Measurements from ENCODE around the gene PYGB.
"Not testable (repeated sequence)": the region's sequence is repeated elsewhere in the genome, so short reads cannot be mapped to it uniquely, and the experiment has no call there.

PYGB gene

DNA sequence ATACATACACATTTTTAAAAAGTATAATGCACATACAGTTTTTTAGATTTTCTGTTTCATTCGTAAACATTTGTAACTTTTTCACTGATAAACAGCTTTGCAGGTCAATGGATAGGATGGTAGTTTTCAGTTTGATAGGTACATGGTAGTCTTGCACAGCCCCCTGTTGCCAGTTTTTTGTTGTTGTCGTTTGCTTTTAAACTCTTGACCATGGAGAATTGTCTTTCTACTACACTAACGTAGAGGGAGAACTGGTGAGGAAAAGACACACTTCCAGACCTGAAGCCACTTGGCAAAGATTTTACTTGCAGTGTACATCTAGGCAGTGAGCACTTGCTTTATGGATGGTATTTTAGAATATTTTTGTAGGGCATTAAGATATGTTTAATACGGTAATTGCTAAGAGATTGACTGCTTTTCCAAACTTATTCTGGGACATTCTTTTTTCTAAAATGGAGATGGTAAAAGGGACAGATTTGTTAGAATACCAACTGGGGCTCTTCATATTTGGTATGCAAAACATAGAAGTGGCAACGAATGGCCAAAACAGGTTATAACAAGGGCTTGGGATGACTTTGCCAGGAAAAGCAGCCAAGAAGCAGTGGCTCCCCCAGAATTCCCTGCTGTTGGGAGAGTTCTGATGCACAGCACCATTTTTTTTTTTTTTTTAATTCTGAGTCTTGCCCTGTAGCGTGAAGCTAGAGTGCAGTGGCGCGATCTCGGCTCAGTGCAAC lies 1.5 kb downstream of the PYGB start:
- no peak for DNase-seq (ENCODE audit: low read depth)

- DNase-seq (ENCODE audit: low read depth): no peak
Measured at GRCh38 chr20:25250508-25250907, 2.6 kb downstream of the PYGB start.

DNA sequence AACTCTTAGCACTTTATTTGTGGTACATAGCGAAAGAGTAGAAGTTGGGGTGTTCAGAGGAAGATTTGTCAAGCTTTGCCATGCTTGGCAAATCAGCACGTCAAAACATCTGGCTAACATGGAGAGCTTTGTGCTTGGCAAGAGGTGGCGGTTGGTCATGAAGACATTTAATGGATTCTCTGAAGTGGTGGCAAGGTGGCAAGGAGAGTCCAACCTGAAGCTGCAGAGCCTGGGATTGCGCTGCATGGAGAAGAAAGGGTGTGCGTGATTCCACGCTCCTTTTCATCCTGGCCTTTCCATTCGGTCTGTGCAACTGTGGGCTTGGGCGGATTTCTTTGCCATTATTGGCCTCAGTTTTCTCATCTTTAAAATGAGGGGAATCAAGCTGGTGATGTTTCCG lies 3.1 kb downstream of the PYGB start:
- no peak for DNase-seq (ENCODE audit: low read depth)

DNA sequence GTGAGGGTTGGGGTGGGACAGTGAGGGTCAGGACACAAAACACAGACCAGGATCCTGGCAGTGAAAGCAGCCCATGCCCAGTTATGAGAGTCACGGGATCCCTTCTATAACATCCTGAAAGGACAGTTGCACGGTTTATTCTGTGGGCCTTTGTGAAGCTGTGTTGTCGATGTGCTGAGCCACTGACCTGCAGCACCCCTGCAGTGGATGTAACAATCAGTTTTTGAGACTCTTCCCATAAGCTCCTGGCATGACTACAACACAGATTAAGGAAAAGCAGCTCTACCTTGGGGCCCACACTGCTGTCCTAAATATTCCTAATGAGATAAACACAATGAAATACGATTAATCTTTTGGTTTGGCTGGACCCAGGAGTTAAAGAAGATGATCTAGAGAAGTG lies 3.7 kb downstream of the PYGB start:
- DNase-seq (ENCODE audit: low read depth): no peak

GRCh38 chr20:25252230-25252651 lies 4.4 kb downstream of the PYGB start:
- DNase-seq (ENCODE audit: low read depth): no peak

- no peak for DNase-seq (ENCODE audit: low read depth)
Measured at GRCh38 chr20:25252686-25253421, 5.0 kb downstream of the PYGB start.

- DNase-seq (ENCODE audit: low read depth): no peak
Measured at GRCh38 chr20:25253606-25254275, 5.9 kb downstream of the PYGB start.

DNA sequence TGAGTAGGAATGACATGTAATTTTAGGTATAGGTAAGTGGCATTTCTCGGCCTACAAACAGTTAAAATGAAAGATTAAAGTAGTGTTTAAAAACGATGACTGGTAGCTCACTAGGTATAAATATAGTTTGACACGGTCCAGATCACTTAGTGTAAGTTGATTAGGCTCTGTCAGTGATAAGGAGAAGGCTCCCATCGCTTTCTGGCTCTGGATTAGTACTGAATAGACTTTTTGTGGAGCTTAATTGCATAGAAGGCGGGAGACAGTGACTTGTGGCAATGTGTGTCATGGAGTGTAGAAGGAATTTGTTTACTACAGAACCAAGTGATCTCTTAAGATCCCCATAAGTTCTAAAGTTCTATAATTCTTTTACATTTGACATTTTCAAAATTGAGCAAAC lies 6.7 kb downstream of the PYGB start:
- no peak for DNase-seq (ENCODE audit: low read depth)

GRCh38 chr20:25254986-25255680 lies 7.2 kb downstream of the PYGB start:
- no peak for DNase-seq (ENCODE audit: low read depth)

GRCh38 chr20:25256226-25256859 lies 8.5 kb downstream of the PYGB start:
- DNase-seq (ENCODE audit: low read depth): no peak

DNA sequence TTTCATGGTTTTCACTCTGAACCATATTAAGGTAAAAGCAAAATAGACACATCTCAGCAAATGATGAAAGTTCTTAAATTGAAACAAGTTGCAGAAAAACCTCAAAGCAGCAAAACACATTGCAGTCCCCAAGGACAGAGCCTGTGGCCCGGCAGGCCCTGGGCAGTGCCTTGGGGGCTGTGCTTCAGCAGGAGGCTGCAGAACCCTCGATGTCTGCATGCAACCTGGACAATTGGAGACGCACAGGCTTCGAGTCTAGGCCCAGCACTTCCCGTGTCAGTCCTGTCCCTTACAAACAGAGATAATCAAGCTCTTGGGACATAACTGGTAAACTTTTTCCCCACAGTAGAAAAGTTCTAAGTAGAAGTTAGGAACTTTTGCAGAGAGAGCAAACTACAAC lies 9.2 kb downstream of the PYGB start:
- no peak for DNase-seq (ENCODE audit: low read depth)

- DNase-seq (ENCODE audit: low read depth): no peak
Measured at GRCh38 chr20:25257756-25258475, 10.0 kb downstream of the PYGB start.

- no peak for DNase-seq (ENCODE audit: low read depth)
Measured at GRCh38 chr20:25258476-25258805, 10.6 kb downstream of the PYGB start.

DNA sequence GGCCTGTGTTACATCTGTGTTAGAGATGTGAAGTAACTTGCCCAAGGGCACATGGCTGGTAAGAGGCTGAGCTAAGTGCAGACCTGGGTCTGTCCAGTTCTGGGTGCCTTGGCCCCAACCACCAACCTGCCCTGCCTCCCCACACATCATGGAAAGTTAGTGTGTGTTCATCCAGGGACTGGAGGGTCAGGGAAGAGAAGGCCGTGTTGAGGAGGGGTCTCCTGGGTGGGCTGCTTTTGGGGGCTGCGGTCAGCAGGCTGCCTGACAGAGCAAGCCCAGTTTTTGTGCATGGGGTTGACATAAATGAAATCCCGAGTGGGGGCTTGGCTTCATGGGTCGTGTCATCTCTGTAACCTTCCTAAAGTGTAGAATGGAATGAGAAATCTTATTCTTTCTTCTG lies 10.9 kb downstream of the PYGB start:
- DNase-seq (ENCODE audit: low read depth): no peak

DNA sequence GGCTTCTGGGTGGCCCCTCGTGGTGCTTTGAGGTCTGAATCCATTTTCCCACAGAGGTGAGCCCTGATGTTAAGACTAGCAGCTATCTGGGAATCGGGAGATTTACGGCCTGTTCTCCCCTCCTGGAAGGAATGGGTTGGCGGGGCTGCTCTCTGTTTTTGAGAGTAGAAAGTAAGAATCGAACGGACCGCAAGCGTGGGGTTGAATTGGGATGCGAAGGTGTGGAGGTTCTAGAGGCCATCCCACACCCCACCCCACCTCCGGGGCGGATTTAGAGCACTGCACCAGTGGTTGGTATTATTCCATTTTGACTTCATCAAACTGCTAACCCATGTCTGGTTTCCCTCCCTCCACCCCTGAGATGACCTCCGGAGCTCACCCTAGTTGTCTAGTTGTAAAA lies 11.5 kb downstream of the PYGB start:
- DNase-seq (ENCODE audit: low read depth): no peak

DNA sequence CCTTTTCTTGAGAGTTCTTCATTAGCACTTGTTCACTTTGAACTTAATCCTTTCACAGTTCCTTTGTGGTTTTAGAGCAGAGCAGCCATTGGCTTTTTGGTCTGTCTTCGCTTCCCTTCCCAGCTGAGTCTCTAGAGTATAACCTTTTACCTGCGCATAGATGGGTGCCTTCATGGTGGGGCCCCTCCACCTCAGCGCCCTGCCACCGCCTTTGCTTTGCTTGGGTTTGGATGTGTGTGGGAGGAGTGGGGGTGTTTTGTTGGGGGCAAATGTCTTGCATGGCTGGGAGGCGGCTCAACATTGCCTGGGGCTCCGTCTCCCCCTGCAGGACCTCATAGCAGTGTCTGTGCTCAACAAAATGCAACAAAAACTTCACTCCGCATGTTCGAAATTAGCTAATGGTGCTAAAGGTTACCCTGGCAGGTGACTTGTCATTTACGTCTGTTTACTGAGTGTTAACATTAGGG lies 11.9 kb downstream of the PYGB start:
- no peak for DNase-seq (ENCODE audit: low read depth)

GRCh38 chr20:25260770-25261437 lies 13.0 kb downstream of the PYGB start:
- DNase-seq (ENCODE audit: low read depth): not testable (repeated sequence)

GRCh38 chr20:25269057-25269832 lies 21.4 kb downstream of the PYGB start:
- no peak for DNase-seq (ENCODE audit: low read depth)

GRCh38 chr20:25269833-25270170 lies 21.9 kb downstream of the PYGB start:
- no peak for DNase-seq (ENCODE audit: low read depth)

DNA sequence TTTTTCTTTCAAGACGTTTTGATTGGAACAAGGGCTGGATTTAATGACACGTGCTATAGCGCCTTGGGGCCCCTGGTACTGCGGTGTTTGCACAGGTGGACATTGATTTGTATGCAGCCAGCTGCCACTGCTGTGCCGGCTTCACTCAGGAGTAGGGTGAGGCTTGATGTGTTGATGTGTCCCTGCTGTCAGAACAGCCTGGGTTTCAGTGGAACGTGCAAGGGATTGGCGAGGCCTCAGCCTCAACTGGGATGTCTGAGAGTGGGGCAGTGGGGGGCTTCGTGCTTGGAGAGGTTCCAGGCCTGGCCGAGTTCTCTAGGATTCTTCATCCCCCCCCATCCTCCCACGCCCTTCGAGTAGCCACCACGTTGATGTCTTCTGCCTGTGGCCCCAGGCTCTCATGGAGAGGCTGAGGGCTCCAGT lies 23.0 kb downstream of the PYGB start:
- no peak for DNase-seq (ENCODE audit: low read depth)

All from fibroblast of the conjunctiva (primary cell).